ENCODE measurements around the gene MKLN1. TPM values are rescaled to one million over a fixed set of nuclear protein-coding genes. Genes with fewer than 3 reads are reported as not detected.
A peak's percentile ranks its signal among the peaks of the same experiment; 100 is the strongest.
"Not testable (repeated sequence)": the region's sequence is repeated elsewhere in the genome, so short reads cannot be mapped to it uniquely, and the experiment has no call there.

MKLN1 gene
- total RNA-seq, 3 donors from 2014 or later (not counting 1 experiment from before 2014, with no cell fraction given), result 59.1 to 79.6 (median 65.0) TPM

- H3K27ac ChIP-seq (ENCODE audit: low read length), result no peak overlapping the region
- no peaks in the 10 kb centered on the region for H3K36me3 ChIP-seq (ENCODE audit: control insufficient read depth, insufficient read depth, low read length)
- Mint-ChIP-seq H3K27me3 (ENCODE audit: low read depth in 2 of 2) (no peaks in the 10 kb centered on the region), H3K4me3 (peak overlapping the region; percentile 99), H3K9me3 (no peaks in the 10 kb centered on the region), H3K4me1 (peaks cover 45 to 52% of the 10 kb centered on the region in 2 donors), H3K36me3 (no peaks in the 10 kb centered on the region), H3K27ac (peak overlapping the region; percentile 95 to 100)
- peak in 1 of 2 donors; percentile 11 for DNase-seq
- H3K27me3 ChIP-seq (ENCODE audit: control insufficient read depth, insufficient read depth, low read length), result no peaks in the 10 kb centered on the region
- intact Hi-C loops (cut with micrococcal nuclease), result loop anchor here (5.0 kb wide), 2 partner anchors 38 to 92 kb away; no protein-coding TSS in a partner anchor
- peaks cover 8% of the 10 kb centered on the region for H3K4me1 ChIP-seq (ENCODE audit: control insufficient read depth, insufficient read depth, low read length)
- no peak for ATAC-seq
- WGBS (ENCODE audit: insufficient coverage), result 92% methylated on average over 1 of the region's 1 CpG
- TF ChIP-seq, protein P1, sequence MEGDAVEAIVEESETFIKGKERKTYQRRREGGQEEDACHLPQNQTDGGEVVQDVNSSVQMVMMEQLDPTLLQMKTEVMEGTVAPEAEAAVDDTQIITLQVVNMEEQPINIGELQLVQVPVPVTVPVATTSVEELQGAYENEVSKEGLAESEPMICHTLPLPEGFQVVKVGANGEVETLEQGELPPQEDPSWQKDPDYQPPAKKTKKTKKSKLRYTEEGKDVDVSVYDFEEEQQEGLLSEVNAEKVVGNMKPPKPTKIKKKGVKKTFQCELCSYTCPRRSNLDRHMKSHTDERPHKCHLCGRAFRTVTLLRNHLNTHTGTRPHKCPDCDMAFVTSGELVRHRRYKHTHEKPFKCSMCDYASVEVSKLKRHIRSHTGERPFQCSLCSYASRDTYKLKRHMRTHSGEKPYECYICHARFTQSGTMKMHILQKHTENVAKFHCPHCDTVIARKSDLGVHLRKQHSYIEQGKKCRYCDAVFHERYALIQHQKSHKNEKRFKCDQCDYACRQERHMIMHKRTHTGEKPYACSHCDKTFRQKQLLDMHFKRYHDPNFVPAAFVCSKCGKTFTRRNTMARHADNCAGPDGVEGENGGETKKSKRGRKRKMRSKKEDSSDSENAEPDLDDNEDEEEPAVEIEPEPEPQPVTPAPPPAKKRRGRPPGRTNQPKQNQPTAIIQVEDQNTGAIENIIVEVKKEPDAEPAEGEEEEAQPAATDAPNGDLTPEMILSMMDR (IDR thresholded peaks at IDR 0.05), result no peak
- H3K9me3 ChIP-seq (ENCODE audit: control insufficient read depth, insufficient read depth, low read length), result no peaks in the 10 kb centered on the region
- no peak overlapping the region for H3K4me3 ChIP-seq (ENCODE audit: low read length)
Measured at GRCh38 chr7:131329176-131329570, 1.5 kb downstream of the MKLN1 start.

DNA sequence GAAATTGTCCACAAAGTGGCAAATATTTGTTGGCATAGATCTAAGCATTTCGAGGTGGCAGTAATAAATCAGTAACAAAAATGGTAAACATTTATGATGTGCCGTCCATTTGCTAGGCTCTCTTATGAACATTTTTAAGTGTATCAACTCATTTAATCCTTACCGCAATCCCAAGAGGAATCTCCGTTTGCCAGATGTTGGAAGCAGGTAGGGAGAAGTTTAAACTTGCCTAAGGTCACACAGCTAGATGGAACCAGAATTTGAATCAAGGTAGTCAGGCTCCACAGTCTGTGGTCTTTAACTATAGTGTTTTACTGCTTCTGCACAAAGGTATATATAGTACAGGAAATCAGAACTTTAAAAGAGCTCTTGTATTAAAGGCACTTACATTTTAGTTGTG lies 2.6 kb downstream of the MKLN1 start:
- Mint-ChIP-seq H3K27me3 (ENCODE audit: low read depth in 2 of 2) (no peaks in the 10 kb centered on the region), H3K9me3 (no peaks in the 10 kb centered on the region), H3K36me3 (no peaks in the 10 kb centered on the region), H3K4me1 (peaks cover 54 to 61% of the 10 kb centered on the region in 2 donors), H3K4me3 (peak overlapping the region; percentile 99), H3K27ac (peak overlapping the region; percentile 95 to 100)
- no peak for ATAC-seq
- Histone ChIP-seq H3K9me3 (ENCODE audit: control insufficient read depth, insufficient read depth, low read length) (no peaks in the 10 kb centered on the region), H3K4me1 (ENCODE audit: control insufficient read depth, insufficient read depth, low read length) (peaks cover 8% of the 10 kb centered on the region), H3K27me3 (ENCODE audit: control insufficient read depth, insufficient read depth, low read length) (no peaks in the 10 kb centered on the region), H3K36me3 (ENCODE audit: control insufficient read depth, insufficient read depth, low read length) (no peaks in the 10 kb centered on the region), H3K27ac (ENCODE audit: low read length) (no peak overlapping the region), H3K4me3 (ENCODE audit: low read length) (no peak overlapping the region)
- DNase-seq, result peak in 1 of 2 donors; percentile 13
- intact Hi-C loops (cut with micrococcal nuclease), result no loop called here
- WGBS (ENCODE audit: insufficient coverage), result 83% methylated on average over 4 of the region's 4 CpGs
- TF ChIP-seq, protein P1 (IDR thresholded peaks at IDR 0.05), result no peak

DNA sequence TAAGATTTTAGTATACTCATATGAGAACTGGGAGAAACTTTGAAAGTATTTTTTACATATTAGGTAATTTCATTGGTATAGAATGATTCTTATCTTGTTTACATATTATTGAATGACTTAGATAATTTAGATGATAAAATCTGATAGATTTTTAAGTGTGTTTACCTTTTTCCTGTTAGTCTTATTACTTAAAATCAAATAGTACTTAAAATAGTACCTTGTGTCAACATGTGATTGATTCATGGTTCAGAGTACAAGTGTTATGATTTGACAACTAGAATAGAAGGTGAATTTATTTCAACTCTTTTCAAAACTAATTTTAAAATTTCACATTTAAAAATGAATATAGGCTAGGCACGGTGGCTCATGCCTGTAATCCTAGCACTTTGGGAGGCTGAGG lies 4.1 kb downstream of the MKLN1 start:
- Mint-ChIP-seq H3K4me1 (peaks cover 67 to 69% of the 10 kb centered on the region in 2 donors), H3K4me3 (no peak overlapping the region), H3K27ac (peak overlapping the region; percentile 23 to 59), H3K9me3 (peaks cover 4% of the 10 kb centered on the region in 2 donors), H3K36me3 (peaks cover 4% of the 10 kb centered on the region), H3K27me3 (ENCODE audit: low read depth in 2 of 2) (no peaks in the 10 kb centered on the region)
- no peaks in the 10 kb centered on the region for H3K36me3 ChIP-seq (ENCODE audit: control insufficient read depth, insufficient read depth, low read length)
- TF ChIP-seq, protein P1 (IDR thresholded peaks at IDR 0.05), result no peak
- no peaks in the 10 kb centered on the region for H3K27me3 ChIP-seq (ENCODE audit: control insufficient read depth, insufficient read depth, low read length)
- 88% methylated on average over 1 of the region's 1 CpG for WGBS (ENCODE audit: insufficient coverage)
- H3K4me3 ChIP-seq (ENCODE audit: low read length), result no peak overlapping the region
- no peak for DNase-seq
- H3K4me1 ChIP-seq (ENCODE audit: control insufficient read depth, insufficient read depth, low read length), result peaks cover 8% of the 10 kb centered on the region
- no peak overlapping the region for H3K27ac ChIP-seq (ENCODE audit: low read length)
- no peak for ATAC-seq
- intact Hi-C loops (cut with micrococcal nuclease), result no loop called here
- no peaks in the 10 kb centered on the region for H3K9me3 ChIP-seq (ENCODE audit: control insufficient read depth, insufficient read depth, low read length)

DNA sequence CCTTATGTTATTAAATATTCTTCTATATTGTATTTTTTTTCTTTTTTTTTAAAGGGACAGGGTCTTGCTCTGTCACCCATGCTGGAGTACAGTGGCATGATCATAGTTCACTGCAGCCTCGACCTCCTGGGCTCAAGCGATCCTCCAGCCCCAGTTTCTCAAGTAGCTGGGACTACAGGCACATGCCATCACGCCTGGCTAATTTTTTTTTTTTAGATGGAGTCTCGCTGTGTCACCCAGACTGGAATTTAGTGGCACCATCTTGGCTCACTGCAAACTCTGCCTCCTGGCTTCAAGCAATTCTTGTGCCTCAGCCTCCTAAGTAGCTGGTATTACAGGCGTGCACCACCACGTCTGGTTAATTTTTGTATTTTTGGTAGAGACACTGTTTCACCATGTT lies 5.1 kb downstream of the MKLN1 start:
- not testable (repeated sequence) for ATAC-seq; H3K4me1 ChIP-seq (ENCODE audit: control insufficient read depth, insufficient read depth, low read length)
- peaks cover 61 to 65% of the 10 kb centered on the region in 2 donors for H3K4me1 Mint-ChIP-seq

More for the DNA sequence above, 5.1 kb downstream of the MKLN1 start:
- H3K4me3 ChIP-seq (ENCODE audit: low read length); DNase-seq; H3K27ac Mint-ChIP-seq; H3K27me3 Mint-ChIP-seq (ENCODE audit: low read depth in 2 of 2); intact Hi-C loops (cut with micrococcal nuclease); H3K36me3 ChIP-seq (ENCODE audit: control insufficient read depth, insufficient read depth, low read length); H3K9me3 ChIP-seq (ENCODE audit: control insufficient read depth, insufficient read depth, low read length); H3K27me3 ChIP-seq (ENCODE audit: control insufficient read depth, insufficient read depth, low read length); H3K4me3 Mint-ChIP-seq; H3K27ac ChIP-seq (ENCODE audit: low read length): not testable (repeated sequence)
- Mint-ChIP-seq H3K9me3 (peaks cover 7 to 10% of the 10 kb centered on the region in 2 donors), H3K36me3 (peaks cover 12% of the 10 kb centered on the region)
- WGBS (ENCODE audit: insufficient coverage), result 96% methylated on average over 6 of the region's 6 CpGs
